A549 (cell line): ENCODE results near the gene PPP1R1C.

ENCODE experiments used
- BCL3 ChIP-seq: fragments of >200 bp; sonication (Bioruptor Twin); formaldehyde crosslinking; IDR thresholded peaks from 3 replicates; pipeline ENCODE4 v1.6.1; 2016
- CBX2 ChIP-seq: fragments of 200-600 bp; sonication (generic); IDR thresholded peaks from 2 replicates; pipeline ENCODE4 v1.6.1; 2016; ENCODE audit warnings: low read depth, mild to moderate bottlenecking, borderline replicate concordance
- CTCF ChIP-seq: fragments of >200 bp; sonication (Bioruptor Twin); formaldehyde crosslinking; IDR thresholded peaks from 3 replicates; pipeline ENCODE4 v1.5.1; 2016
- EP300 ChIP-seq, 2 experiments: fragments of >200 bp; sonication (Bioruptor Twin); formaldehyde crosslinking; IDR thresholded peaks; 2 replicates in 1 of 2; 3 replicates in 1 of 2; pipeline ENCODE4 v1.6.1; 2016 to 2017
- JUN ChIP-seq, 2 experiments: fragments of >200 bp; sonication (Bioruptor Twin); formaldehyde crosslinking; IDR thresholded peaks; 2 replicates in 1 of 2; 3 replicates in 1 of 2; pipeline ENCODE4 v1.6.1; 2016 to 2017
- NPAS2 ChIP-seq: fragments of 250-450 bp; sonication (Bioruptor Pico); IDR thresholded peaks from 2 replicates; pipeline ENCODE4 v1.8.0; 2022; ENCODE audit warnings: mild to moderate bottlenecking, moderate library complexity, borderline replicate concordance
- POLR2A ChIP-seq: IDR thresholded peaks from 2 replicates; pipeline ENCODE4 v1.6.1; 2012; ENCODE audit warnings: mild to moderate bottlenecking, low read length
- RAD21 ChIP-seq, 2 experiments: fragments of >200 bp in 1 of 2; sonication (Bioruptor Twin) in 1 of 2; formaldehyde crosslinking in 1 of 2; IDR thresholded peaks in 1 of 2; conservative IDR thresholded peaks in 1 of 2; 2 replicates in 1 of 2; 3 replicates in 1 of 2; pipeline ENCODE4 v1.6.1; 2012 to 2018; ENCODE audit warnings: inconsistent platforms in 1 of 2
- REST ChIP-seq: fragments of 200-600 bp; sonication (generic); IDR thresholded peaks from 2 replicates; pipeline ENCODE4 v1.6.1; 2016; ENCODE audit warnings: antibody characterized with exemption, mild to moderate bottlenecking, moderate library complexity
- SMC3 ChIP-seq: fragments of >200 bp; sonication (Bioruptor Twin); formaldehyde crosslinking; IDR thresholded peaks from 3 replicates; pipeline ENCODE4 v1.6.1; 2018; ENCODE audit warnings: inconsistent platforms
- USF2 ChIP-seq: fragments of 450-650 bp; IDR thresholded peaks from 2 replicates; pipeline ENCODE4 v1.6.1; 2014; ENCODE audit warnings: antibody characterized with exemption

GRCh38 chr2:181948227-181948626 is 37.4 kb upstream of the PPP1R1C start:
- TF ChIP-seq NPAS2 (CRISPR knock-in tag): no peak
- no peak for TF ChIP-seq USF2
- no peak for TF ChIP-seq CTCF
- no peak for TF ChIP-seq REST
- no peak for TF ChIP-seq RAD21 (conservative IDR thresholded peaks at IDR 0.05 in 1 of 2, IDR thresholded peaks at IDR 0.05 in 1 of 2)
- no peak for TF ChIP-seq JUN (IDR thresholded peaks at IDR 0.05)
- no peak for TF ChIP-seq EP300 (IDR thresholded peaks at IDR 0.05)
- no peak for TF ChIP-seq BCL3
- no peak for TF ChIP-seq CBX2
- TF ChIP-seq SMC3: no peak
- no peak for TF ChIP-seq POLR2A
